ENCODE results near the gene COL6A2.
"Not testable (repeated sequence)": the region's sequence is repeated elsewhere in the genome, so short reads cannot be mapped to it uniquely, and the experiment has no call there.

Gene COL6A2

GRCh38 chr21:46069719-46070279, 28.1 kb upstream of the COL6A2 start:
- ATAC-seq (ENCODE audit: low read depth) (no peak), DNase-seq (ENCODE audit: low spot score) (no peak)
- Histone ChIP-seq H3K9me3 (ENCODE audit: severe bottlenecking) (no peaks in the 10 kb centered on the region), H3K4me1 (ENCODE audit: insufficient read depth, poor library complexity, severe bottlenecking) (peaks cover 3% of the 10 kb centered on the region), H3K27ac (ENCODE audit: poor library complexity, severe bottlenecking) (no peak overlapping the region), H3K36me3 (ENCODE audit: low read depth) (no peaks in the 10 kb centered on the region), H3K4me3 (ENCODE audit: severe bottlenecking) (no peak overlapping the region), H3K27me3 (ENCODE audit: insufficient read depth, poor library complexity, severe bottlenecking) (no peaks in the 10 kb centered on the region)
- TF ChIP-seq, protein P1, sequence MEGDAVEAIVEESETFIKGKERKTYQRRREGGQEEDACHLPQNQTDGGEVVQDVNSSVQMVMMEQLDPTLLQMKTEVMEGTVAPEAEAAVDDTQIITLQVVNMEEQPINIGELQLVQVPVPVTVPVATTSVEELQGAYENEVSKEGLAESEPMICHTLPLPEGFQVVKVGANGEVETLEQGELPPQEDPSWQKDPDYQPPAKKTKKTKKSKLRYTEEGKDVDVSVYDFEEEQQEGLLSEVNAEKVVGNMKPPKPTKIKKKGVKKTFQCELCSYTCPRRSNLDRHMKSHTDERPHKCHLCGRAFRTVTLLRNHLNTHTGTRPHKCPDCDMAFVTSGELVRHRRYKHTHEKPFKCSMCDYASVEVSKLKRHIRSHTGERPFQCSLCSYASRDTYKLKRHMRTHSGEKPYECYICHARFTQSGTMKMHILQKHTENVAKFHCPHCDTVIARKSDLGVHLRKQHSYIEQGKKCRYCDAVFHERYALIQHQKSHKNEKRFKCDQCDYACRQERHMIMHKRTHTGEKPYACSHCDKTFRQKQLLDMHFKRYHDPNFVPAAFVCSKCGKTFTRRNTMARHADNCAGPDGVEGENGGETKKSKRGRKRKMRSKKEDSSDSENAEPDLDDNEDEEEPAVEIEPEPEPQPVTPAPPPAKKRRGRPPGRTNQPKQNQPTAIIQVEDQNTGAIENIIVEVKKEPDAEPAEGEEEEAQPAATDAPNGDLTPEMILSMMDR (IDR thresholded peaks at IDR 0.05; ENCODE audit: poor library complexity, severe bottlenecking), result no peak

- DNase-seq (ENCODE audit: low spot score), result no peak
- ATAC-seq (ENCODE audit: low read depth), result no peak
- Histone ChIP-seq H3K4me1 (ENCODE audit: insufficient read depth, poor library complexity, severe bottlenecking) (no peaks in the 10 kb centered on the region), H3K36me3 (ENCODE audit: low read depth) (no peaks in the 10 kb centered on the region), H3K4me3 (ENCODE audit: severe bottlenecking) (no peak overlapping the region), H3K27me3 (ENCODE audit: insufficient read depth, poor library complexity, severe bottlenecking) (no peaks in the 10 kb centered on the region), H3K9me3 (ENCODE audit: severe bottlenecking) (no peaks in the 10 kb centered on the region), H3K27ac (ENCODE audit: poor library complexity, severe bottlenecking) (no peak overlapping the region)
- TF ChIP-seq, protein P1 (IDR thresholded peaks at IDR 0.05; ENCODE audit: poor library complexity, severe bottlenecking), result no peak
Observed at GRCh38 chr21:46071082-46071481, 26.8 kb upstream of the COL6A2 start.

DNA sequence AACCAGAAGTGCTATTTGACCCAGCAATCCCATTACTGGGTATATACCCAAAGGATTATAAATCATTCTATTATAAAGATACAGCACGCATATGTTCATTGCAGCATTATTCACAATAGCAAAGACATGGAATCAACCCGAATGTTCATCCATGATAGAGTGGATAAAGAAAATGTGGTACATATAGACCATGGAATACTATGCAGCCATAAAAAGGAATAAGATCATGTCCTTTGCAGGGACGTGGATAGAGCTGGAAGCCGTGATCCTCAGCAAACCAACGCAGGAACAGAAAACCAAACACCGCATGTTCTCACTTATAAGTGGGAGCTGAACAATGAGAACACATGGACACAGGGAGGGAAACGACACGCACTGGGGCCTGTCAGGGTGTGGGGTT, 21.2 kb upstream of the COL6A2 start:
- not testable (repeated sequence) for H3K27ac ChIP-seq (ENCODE audit: poor library complexity, severe bottlenecking); H3K27me3 ChIP-seq (ENCODE audit: insufficient read depth, poor library complexity, severe bottlenecking); H3K4me3 ChIP-seq (ENCODE audit: severe bottlenecking); DNase-seq (ENCODE audit: low spot score); H3K4me1 ChIP-seq (ENCODE audit: insufficient read depth, poor library complexity, severe bottlenecking); H3K36me3 ChIP-seq (ENCODE audit: low read depth); ATAC-seq (ENCODE audit: low read depth); H3K9me3 ChIP-seq (ENCODE audit: severe bottlenecking)

DNA sequence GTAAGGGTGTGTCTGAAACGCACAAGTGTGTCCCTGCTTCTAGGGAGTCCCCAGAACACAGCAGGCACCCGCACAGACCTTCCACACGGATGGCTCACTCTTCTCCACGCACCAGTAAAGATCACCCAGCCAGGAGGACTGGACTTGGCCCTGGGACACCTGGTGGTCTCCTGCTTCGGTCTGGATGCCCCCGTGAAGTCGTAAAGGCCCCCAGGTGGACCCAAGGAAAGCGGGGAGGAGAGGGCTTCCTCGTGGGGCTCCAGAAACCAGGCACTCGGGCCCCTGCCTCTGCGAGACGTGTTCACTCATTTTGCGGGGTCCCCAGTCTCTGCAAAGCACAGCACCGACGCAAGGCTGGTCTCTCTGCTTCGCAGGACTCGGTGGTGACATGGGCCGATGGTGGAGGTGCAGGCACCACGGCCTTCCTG, 20.2 kb upstream of the COL6A2 start:
- Histone ChIP-seq H3K4me1 (ENCODE audit: insufficient read depth, poor library complexity, severe bottlenecking) (no peaks in the 10 kb centered on the region), H3K27ac (ENCODE audit: poor library complexity, severe bottlenecking) (no peak overlapping the region), H3K4me3 (ENCODE audit: severe bottlenecking) (no peak overlapping the region), H3K27me3 (ENCODE audit: insufficient read depth, poor library complexity, severe bottlenecking) (no peaks in the 10 kb centered on the region), H3K36me3 (ENCODE audit: low read depth) (no peaks in the 10 kb centered on the region), H3K9me3 (ENCODE audit: severe bottlenecking) (no peaks in the 10 kb centered on the region)
- ATAC-seq (ENCODE audit: low read depth) (no peak), DNase-seq (ENCODE audit: low spot score) (no peak)
- TF ChIP-seq, protein P1 (IDR thresholded peaks at IDR 0.05; ENCODE audit: poor library complexity, severe bottlenecking), result no peak

DNA sequence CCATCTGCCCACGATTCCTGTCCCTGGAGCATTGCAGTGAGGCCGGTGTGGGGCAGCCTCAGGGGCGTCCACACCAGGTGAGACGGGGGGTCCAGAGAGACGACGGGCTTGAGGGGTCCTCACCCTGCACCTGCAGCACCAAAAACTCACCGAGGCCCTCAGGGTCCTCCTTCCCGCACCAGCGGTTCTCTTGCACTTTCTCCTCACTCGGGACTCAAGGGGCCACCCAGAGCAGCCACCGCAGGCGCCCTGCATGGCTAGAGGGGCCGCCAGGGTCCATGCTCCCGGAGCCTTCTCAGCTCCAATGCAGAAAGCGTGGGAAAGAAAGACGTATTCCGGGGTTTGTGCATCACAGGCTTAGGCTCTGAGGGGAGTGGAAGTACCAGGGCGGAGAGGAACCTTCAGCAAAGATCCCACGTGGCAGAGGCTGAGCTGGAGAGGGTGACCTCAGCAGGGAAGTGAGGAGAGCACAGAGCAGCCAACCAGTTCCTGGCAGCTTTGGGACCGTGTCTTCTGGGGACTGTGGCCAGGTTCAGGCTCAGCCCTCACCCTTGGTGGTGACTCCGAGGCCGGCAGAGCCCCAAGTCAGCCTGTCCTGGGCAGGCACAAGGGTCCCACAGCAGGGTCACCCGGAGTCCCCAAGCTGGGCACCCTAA, 19.5 kb upstream of the COL6A2 start:
- Histone ChIP-seq H3K27me3 (ENCODE audit: insufficient read depth, poor library complexity, severe bottlenecking) (no peaks in the 10 kb centered on the region), H3K4me1 (ENCODE audit: insufficient read depth, poor library complexity, severe bottlenecking) (no peaks in the 10 kb centered on the region), H3K27ac (ENCODE audit: poor library complexity, severe bottlenecking) (no peak overlapping the region), H3K4me3 (ENCODE audit: severe bottlenecking) (no peak overlapping the region), H3K36me3 (ENCODE audit: low read depth) (no peaks in the 10 kb centered on the region), H3K9me3 (ENCODE audit: severe bottlenecking) (no peaks in the 10 kb centered on the region)
- ATAC-seq (ENCODE audit: low read depth), result no peak
- TF ChIP-seq, protein P1 (IDR thresholded peaks at IDR 0.05; ENCODE audit: poor library complexity, severe bottlenecking), result no peak
- no peak for DNase-seq (ENCODE audit: low spot score)

Data from RWPE2 (cell line).